ENCODE data around the gene CHCHD5. TPM values are rescaled to one million over a fixed set of nuclear protein-coding genes. Genes with fewer than 3 reads are reported as not detected.
A peak's percentile ranks its signal among the peaks of the same experiment; 100 is the strongest.
"Not testable (repeated sequence)": the region's sequence is repeated elsewhere in the genome, so short reads cannot be mapped to it uniquely, and the experiment has no call there.

The CHCHD5 gene
- total RNA-seq, 1 donor from 2014 or later = 21.2 TPM

GRCh38 chr2:112584891-112585250 lies 462 bp downstream of the CHCHD5 start:
- ATAC-seq (no peak), DNase-seq (ENCODE audit: low spot score) (no peak)
- intact Hi-C loops (cut with DNase I) = loop anchor here (10.0 kb wide), 1 partner anchor 60 kb away; the partner anchor contains the start of gene SLC20A1

- intact Hi-C loops (cut with DNase I) = loop anchor here (10.0 kb wide), 1 partner anchor 59 kb away; the partner anchor contains the start of gene SLC20A1
- ATAC-seq = no peak
- no peak for DNase-seq (ENCODE audit: low spot score)
These were observed 991 bp downstream of the CHCHD5 start for GRCh38 chr2:112585400-112585799.

DNA sequence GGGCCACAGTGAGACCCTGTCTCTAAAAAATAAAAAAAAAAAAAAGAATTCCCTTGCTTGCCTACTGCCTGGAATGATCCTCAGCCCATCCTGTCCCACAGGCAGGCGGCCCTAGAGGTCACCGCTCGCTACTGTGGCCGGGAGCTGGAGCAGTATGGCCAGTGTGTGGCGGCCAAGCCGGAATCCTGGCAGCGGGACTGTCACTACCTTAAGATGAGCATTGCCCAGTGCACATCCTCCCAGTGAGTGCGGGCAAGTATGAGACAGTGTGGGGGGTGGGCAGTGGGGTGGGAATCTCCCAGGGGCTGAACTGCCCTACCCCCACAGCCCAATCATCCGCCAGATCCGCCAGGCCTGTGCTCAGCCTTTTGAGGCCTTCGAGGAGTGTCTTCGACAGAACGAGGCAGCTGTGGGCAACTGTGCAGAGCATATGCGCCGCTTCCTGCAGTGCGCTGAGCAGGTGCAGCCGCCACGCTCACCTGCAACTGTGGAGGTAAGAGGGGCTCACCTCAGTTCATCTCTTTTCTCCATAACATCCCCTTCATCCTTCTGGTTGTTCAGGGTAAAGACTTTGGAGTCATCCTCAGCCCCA lies 1.6 kb downstream of the CHCHD5 start:
- ATAC-seq (no peak), DNase-seq (ENCODE audit: low spot score) (no peak)
- intact Hi-C loops (cut with DNase I) = loop anchor here (10.0 kb wide), 1 partner anchor 59 kb away; the partner anchor contains the start of gene SLC20A1

DNA sequence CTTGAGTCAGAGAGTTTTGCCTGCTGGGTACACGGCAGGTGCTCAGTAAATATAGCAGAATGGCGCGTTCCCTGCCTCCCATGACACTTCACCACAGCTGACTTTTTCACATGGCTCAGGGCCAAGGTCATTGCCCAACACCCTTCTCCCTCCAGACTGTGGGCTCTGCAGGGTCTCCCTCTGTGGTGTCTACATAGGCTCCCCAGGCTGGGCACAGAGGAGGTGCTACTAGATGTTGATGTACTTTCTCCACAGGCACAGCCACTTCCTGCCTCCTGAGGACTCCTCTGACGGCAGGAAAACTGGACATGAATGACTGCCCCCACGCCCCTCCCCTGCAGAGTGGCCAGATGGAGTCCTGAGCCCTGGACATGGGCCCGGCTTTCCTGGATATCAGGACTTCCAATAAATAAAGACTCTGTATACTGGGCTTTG lies 4.2 kb downstream of the CHCHD5 start:
- no peak for DNase-seq (ENCODE audit: low spot score)
- ATAC-seq = no peak
- intact Hi-C loops (cut with DNase I) = loop anchor here (10.0 kb wide), 1 partner anchor 56 kb away; the partner anchor contains the start of gene SLC20A1

GRCh38 chr2:112591413-112591812 lies 7.0 kb downstream of the CHCHD5 start:
- DNase-seq (ENCODE audit: low spot score) = no peak
- intact Hi-C loops (cut with DNase I) = no loop called here
- no peak for ATAC-seq

GRCh38 chr2:112593736-112594135 lies 9.3 kb downstream of the CHCHD5 start:
- ATAC-seq (no peak), DNase-seq (ENCODE audit: low spot score) (no peak)
- intact Hi-C loops (cut with DNase I) = no loop called here

GRCh38 chr2:112597537-112598322 lies 13.3 kb downstream of the CHCHD5 start:
- ATAC-seq (no peak), DNase-seq (ENCODE audit: low spot score) (peak; percentile 7)
- intact Hi-C loops (cut with DNase I) = no loop called here

DNA sequence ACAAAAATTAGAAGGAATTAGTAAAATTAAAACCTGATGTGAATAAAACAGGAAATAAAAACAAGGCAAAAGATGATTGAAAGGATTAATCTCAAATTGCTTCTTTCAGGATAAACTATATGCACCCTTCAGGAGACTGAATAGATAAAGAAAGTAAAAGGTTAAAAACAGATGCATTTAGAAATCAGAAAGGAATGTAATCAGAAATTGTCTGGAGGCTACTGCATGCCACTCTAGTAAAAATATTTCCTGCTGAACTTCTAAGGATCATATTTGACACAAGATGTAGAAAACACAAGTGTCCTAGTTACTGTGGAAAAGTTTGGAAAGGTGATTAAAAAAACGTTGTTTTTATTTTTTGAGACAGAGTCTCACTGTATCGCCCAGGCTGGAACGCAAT lies 16.2 kb downstream of the CHCHD5 start:
- ATAC-seq (no peak), DNase-seq (ENCODE audit: low spot score) (no peak)
- intact Hi-C loops (cut with DNase I) = loop anchor here (5.0 kb wide), 1 partner anchor 127 kb away; no protein-coding TSS in a partner anchor

DNA sequence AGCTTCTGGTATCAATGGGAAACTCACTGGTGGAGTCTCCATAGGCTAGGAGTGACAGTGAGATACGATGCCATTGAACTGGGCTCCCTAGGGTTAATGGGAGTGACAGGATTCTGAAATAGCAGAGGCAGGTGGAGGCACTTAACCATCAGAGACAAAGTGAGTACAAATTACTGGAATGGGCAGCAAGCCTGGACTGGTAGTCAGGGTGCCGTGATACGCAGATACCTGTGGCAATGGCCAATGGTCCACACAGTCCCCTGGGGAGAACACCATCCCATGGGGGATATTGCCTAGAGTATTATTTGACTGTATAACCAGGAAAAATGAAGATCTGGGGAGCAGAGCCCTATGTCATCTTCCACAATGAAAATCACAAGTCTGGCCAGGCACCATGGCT lies 17.3 kb downstream of the CHCHD5 start:
- DNase-seq (ENCODE audit: low spot score) (peak; percentile 35), ATAC-seq (no peak)
- intact Hi-C loops (cut with DNase I) = loop anchor here (5.0 kb wide), 1 partner anchor 126 kb away; no protein-coding TSS in a partner anchor

DNA sequence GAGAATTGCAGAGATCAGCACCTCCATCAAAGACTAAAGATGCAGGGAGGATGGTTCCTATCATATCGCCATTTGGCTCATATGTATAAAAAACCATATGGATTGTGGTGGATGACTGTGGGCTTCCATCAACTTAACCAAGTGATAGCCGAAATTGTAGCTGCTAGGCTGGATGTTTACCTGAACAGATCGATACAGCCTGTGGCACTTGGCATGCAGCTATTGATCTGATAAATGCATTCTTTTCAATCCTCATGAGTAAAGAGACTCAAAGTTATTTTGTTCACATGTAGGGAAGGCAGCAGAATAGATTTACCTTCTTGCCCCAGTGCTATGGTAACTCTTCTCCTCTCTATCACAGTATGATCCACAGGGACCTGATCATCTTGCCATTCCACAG lies 18.5 kb downstream of the CHCHD5 start:
- ATAC-seq (no peak), DNase-seq (ENCODE audit: low spot score) (no peak)
- intact Hi-C loops (cut with DNase I) = loop anchor here (5.0 kb wide), 1 partner anchor 124 kb away; no protein-coding TSS in a partner anchor

- peak; percentile 2 for DNase-seq (ENCODE audit: low spot score)
- ATAC-seq = no peak
- intact Hi-C loops (cut with DNase I) = loop anchor here (5.0 kb wide), 1 partner anchor 124 kb away; no protein-coding TSS in a partner anchor
These were observed 19.3 kb downstream of the CHCHD5 start for GRCh38 chr2:112603731-112604130.

DNA sequence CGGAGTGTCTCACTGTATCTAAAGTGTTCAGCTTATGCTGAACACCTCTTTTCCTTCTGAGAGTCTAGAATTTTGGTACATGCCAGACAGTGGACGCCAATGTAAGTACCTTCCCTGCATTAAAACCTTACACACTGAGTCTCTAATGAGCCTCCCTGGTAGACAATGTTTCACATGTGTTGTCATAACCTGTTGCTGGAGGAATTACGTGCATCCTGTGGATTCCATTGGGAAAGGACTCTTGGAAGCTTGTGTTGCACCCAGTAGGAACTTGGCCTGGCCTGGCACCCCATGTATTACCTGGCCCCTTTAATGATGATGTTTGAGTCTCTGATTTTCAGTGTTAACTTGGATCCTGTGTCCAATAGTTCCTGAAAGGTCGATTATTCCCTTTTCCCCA lies 20.5 kb downstream of the CHCHD5 start:
- DNase-seq (ENCODE audit: low spot score) (no peak), ATAC-seq (no peak)
- intact Hi-C loops (cut with DNase I) = loop anchor here (5.0 kb wide), 1 partner anchor 122 kb away; no protein-coding TSS in a partner anchor

DNA sequence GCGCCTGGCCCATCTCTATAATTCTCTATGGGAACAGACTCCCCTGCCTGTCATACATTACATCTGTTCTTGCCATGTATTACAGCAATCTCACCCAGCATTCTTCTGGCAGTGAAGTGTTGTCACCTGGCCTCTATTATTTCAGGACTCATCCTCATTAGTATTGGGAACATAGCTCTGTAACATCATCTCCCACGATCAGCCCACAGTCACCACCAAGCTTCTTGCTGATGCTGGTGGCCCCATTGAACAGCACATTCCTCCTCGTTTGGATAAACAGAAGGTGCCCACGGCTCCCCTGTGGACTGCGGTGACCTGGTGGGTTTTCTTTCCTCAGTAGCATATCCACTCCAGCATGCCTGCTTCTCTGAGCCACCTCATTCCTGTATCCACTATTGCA lies 21.5 kb downstream of the CHCHD5 start:
- ATAC-seq = no peak
- intact Hi-C loops (cut with DNase I) = no loop called here
- DNase-seq (ENCODE audit: low spot score) = no peak

DNA sequence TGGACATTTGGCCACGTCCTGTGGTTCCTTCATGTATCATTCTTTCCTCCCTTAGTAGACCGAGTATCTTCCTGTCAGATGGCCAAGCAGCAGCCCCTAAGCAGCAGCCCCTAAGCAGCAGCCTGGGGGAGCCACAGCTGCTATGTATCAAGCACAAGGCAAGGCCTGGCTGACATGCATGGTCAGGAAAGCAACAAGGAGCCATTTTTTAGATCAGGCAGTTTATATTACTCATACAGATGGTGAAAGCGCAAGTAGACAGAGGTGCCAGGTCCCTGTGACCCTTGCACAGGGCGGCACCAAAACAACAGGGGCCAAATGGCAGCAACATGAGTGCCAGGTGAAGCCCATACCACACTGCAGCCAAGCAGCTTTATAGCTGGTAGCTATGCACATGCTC lies 22.1 kb downstream of the CHCHD5 start:
- no peak for ATAC-seq
- intact Hi-C loops (cut with DNase I) = no loop called here
- DNase-seq (ENCODE audit: low spot score) = no peak

GRCh38 chr2:112607680-112608438 lies 23.4 kb downstream of the CHCHD5 start:
- no peak for DNase-seq (ENCODE audit: low spot score)
- intact Hi-C loops (cut with DNase I) = no loop called here
- no peak for ATAC-seq

DNA sequence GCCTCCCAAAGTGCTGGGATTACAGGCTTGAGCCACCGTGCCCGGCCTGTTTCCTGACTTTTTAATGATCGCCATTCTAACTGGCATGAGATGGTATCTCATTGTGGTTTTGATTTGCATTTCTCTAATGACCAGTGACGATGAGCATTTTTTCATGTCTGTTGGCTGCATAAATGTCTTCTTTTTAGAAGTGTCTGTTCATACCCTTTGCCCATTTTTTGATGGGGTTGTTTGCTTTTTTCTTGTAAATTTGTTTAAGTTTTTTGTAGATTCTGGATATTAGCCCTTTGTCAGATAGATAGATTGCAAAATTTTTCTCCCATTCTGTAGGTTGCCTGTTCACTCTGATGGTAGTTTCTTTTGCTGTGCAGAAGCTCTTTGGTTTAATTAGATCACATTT lies 24.9 kb downstream of the CHCHD5 start:
- intact Hi-C loops (cut with DNase I) = not testable (repeated sequence)

DNA sequence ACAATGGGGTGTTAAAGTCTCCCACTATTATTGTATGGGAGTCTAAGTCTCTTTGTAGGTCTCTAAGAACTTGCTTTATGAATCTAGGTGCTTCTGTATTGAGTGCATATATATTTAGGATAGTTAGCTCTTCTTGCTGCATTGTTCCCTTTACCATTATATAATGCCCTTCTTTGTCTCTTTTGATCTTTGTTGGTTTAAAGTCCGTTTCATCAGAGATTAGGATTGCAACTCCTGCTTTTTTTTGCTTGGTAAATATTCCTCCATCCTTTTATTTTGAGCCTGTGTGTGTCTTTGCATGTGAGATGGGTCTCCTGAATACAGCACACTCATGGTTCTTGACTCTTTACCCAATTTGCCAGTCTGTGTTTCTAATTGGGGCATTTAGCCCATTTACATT lies 27.9 kb downstream of the CHCHD5 start:
- intact Hi-C loops (cut with DNase I) = loop anchor here (10.0 kb wide), 1 partner anchor 263 kb away; no protein-coding TSS in a partner anchor
- DNase-seq (ENCODE audit: low spot score); ATAC-seq: not testable (repeated sequence)

More for the DNA sequence above, 24.9 kb downstream of the CHCHD5 start:
- ATAC-seq; DNase-seq (ENCODE audit: low spot score): not testable (repeated sequence)

GRCh38 chr2:112614201-112614840 lies 29.9 kb downstream of the CHCHD5 start:
- intact Hi-C loops (cut with DNase I) = loop anchor here (10.0 kb wide), 1 partner anchor 260 kb away; no protein-coding TSS in a partner anchor
- ATAC-seq (no peak), DNase-seq (ENCODE audit: low spot score) (peak; percentile 19)

- intact Hi-C loops (cut with DNase I) = loop anchor here (10.0 kb wide), 1 partner anchor 260 kb away; no protein-coding TSS in a partner anchor
- DNase-seq (ENCODE audit: low spot score) (peak; percentile 38), ATAC-seq (no peak)
These were observed 30.6 kb downstream of the CHCHD5 start for GRCh38 chr2:112615051-112615450.

Measured in sciatic nerve (tissue), 2 donors.